GM10847 (cell line): Measurements from ENCODE around the gene MRGPRD.

Source experiments
- POLR2A ChIP-seq: IDR thresholded peaks from 2 replicates; pipeline ENCODE4 v1.6.1; 2011; ENCODE audit not compliant: insufficient read length; ENCODE audit errors: extremely low read depth

Gene MRGPRD

DNA sequence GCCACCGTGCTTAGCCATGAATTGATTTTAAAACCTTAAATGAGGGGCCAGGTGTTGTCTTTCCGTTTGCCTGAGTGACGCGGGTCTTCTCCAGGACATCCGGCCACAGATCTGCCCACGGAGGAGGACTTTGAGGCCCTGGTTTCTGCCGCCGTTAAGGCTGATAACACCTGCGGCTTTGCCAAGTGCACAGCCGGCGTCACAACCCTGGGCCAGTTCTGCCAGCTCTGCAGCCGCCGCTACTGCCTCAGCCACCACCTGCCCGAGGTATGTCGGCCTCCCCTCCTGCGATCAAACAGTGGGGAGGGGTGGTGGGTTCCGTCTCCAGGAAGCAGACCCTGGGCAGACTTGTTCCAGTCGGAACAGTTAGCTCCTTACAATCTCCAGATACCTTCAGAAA lies 42.7 kb downstream of the MRGPRD start:
- TF ChIP-seq POLR2A, result no peak

DNA sequence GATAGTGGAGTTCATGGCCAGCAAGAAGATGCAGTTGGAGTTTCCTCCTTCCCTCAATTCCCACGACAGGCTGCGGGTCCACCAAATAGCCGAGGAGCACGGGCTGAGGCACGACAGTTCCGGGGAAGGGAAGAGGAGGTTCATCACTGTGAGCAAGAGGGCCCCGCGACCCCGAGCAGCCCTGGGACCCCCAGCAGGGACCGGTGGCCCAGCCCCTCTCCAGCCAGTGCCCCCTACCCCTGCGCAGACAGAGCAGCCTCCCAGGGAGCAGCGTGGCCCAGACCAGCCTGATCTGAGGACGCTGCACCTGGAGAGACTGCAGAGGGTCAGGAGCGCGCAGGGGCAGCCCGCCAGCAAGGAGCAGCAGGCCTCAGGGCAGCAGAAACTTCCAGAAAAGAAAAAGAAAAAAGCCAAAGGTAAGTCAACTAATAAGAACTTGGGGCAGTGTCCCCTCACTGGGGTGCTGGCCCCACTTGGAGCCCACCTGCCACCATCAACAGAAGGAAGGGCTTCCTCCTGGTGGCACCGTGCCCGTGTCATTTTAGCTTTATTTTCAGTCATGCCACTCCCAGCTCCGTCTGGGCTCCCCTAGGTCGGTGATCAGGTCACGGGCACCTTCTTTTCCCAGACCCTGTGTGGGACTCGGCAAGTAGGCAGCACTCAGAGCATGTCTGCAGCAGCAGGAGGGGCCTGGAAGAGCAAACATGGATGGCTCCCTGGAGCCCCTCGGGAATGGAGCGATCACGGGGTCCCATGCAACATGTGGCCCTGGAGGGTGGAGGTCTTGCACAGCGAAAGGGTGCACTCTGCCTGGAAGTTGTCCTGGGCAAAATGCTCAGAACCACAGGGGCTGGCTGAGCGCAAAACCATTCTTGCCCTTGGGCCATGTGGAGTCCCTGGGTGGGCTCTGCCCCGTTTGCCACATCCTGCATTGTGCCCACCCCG lies 43.8 kb downstream of the MRGPRD start:
- TF ChIP-seq POLR2A, result no peak

DNA sequence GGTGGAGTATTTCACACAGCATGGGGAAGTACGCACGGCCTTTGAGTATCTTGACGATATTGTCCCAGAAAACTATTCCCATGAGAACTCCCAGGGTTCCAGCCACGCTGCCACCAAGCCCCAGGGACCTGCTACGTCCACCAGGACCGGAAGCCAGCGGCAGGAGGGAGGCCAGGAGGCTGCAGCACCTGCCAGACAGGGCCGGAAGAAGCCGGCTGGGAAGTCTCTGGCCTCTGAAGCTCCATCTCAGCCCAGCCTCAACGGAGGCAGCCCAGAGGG lies 44.5 kb downstream of the MRGPRD start:
- TF ChIP-seq POLR2A, result no peak

DNA sequence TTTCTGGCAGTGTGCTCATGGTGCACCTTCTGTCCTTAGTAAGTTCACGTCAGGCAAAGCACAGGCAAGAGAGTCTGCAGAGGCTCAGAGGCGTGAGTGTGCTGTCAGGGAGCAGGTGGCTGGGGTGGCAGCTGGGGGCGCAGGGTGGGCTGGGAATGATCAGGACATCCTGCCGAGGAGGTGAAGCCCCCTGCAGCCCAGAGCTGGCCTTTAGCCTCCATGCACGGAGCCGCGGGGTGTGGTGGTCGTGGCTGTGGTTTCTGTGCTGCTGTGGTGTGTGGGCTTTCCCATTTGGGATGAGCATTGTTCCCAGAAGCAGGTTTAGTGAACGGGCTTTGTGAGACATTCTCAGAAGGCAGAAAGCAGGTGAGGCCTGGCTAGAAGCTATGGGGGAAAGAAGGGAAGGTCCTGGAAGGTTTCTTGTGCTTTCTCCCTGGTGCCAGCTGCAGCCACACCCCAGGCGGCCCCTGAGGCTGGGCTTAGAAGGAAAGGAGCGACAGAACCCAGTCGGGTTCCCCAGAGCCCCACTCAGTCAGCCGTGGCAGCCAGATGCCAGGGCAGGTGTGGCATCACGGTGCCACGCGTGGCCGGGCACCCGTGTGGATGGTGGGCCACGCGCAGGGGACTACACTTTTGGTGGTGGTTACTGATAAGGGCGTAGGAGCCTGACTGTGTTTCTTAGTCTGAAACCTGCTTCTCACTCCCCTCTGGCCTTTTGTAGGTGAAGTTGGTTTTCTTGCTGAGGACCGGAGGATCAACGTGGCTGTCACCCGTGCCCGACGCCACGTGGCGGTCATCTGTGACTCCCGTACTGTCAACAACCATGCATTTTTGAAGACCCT lies 45.0 kb downstream of the MRGPRD start:
- no peak for TF ChIP-seq POLR2A

DNA sequence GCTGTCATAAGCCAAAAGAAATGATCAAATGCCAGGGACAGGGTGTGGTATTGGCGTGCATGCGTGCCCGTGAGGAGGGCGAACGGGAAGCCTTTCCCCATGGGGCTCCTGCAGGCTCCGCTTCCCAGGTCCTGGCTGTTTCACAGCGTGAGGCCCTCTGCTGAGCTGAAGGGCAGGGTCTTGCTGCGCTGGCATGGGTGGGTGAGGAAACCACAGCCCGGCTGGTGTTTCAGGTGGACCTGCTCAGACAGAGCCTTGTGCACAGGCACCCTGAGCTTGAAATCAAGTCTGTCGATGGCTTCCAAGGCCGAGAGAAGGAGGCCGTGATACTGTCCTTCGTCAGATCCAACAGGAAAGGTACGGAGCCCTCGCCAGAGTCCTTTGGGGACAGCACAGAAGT lies 45.7 kb downstream of the MRGPRD start:
- no peak for TF ChIP-seq POLR2A

DNA sequence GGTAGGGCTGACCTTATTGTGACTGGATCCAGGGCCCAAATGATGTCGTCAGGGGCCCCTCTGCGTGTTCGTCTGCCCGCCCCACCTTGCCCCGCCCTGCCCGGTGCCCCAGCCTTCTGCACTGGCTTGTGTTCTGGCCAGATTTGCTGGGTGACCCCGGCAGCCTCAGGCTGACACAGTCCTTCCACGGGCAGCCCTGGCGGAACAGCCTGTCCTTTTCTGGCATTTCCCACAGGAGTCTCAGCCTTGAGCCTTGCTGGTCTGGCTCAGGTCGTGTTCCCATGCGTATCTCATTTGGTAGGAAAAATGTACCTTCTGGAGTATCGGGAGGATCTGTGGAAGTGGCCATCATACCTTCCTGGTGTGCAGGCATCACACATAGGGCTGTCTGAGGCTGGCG lies 46.1 kb downstream of the MRGPRD start:
- TF ChIP-seq POLR2A, result no peak

DNA sequence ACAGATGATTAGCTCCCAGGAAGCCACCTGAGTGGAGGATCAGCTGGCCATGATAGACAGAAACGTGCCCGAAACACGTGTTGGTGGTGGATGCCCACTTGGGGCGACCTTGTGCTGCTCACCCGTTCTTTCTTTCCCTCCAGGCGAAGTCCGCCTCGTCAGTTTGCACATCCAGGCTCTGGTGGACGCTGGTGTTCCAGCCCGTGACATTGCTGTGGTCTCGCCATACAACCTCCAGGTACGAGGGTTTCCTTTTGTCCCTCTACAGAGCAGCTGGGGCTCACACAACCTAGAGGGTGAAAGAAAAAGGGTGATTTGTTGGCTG lies 46.5 kb downstream of the MRGPRD start:
- TF ChIP-seq POLR2A, result no peak

DNA sequence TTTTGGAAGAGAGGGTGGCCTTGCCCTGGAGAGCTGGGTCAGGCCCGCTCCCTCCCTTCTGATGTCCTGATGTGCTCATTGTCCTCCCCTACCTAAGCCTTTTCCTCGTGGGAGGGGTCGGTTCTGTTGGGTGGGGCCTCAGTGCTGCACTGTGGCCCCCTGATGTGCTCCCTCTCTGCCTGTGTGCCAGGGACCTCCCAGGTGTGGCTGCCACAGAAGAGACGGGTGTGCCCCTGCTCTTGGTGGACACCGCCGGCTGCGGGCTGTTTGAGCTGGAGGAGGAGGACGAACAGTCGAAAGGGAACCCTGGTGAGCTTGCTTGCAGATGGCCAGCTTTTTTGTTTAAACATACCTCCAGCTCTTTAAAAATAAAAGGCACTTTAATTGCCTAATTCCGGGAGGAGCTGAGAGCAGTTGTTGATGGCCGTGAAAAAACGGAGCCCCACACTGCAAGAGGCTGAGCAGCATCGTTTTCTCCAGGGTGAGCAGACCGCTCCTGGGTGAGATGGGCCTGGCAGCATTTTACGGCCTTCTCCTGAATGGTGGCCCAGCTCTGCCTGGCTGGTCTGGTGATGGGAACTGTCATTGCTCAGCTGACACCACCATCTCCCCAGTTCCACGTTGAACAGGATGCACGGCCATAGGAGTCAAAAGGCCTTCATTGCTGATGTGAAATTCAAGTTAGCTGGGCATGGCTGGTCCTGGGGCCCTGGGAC lies 47.0 kb downstream of the MRGPRD start:
- TF ChIP-seq POLR2A, result no peak

DNA sequence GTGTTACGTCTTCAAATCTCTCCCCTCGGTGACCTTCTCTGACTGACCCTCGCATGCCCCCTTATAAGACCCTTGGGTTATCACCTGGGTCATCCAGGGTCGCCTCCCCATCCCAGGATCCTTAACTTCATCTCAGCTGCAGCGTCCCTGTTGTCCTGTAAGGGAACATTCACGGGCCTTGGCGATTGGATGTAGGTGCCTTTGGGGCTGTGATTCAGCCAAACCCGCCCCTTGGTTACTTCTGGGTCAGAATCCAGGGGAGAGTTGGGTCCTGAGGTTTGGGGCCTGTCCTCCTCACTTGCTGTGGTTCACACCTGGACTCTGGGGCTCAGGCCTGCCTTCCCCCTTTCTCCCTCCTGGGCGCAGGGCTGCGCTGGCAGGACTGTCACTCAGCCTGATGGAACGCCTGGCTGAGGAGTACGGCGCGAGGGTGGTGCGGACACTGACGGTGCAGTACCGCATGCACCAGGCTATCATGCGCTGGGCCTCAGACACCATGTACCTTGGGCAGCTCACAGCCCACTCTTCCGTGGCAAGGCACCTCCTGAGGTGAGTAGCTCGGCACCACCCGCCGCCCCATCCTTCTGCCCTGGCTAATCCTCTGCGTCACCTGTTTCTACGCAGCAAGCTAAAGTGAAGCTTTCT lies 47.7 kb downstream of the MRGPRD start:
- TF ChIP-seq POLR2A, result no peak

DNA sequence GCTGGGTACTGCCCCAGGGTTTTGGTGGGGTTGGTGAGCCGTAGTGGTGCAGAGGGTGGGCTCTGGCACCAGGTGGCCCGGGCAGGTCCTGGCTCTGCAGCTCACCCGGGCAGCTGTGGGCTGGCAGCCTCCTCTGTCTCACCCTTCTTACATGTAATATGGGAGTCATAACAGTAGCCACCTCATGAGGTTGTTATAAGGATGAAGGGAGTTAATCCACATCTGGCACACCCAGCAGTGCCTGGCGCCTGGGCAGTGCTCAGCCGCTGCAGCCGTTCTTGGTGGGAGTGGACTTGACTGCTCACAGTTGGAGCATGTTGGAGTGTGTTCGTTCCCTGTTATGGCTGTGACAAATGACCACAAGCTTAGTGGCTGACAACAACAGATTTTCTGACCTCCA lies 48.4 kb downstream of the MRGPRD start:
- no peak for TF ChIP-seq POLR2A

DNA sequence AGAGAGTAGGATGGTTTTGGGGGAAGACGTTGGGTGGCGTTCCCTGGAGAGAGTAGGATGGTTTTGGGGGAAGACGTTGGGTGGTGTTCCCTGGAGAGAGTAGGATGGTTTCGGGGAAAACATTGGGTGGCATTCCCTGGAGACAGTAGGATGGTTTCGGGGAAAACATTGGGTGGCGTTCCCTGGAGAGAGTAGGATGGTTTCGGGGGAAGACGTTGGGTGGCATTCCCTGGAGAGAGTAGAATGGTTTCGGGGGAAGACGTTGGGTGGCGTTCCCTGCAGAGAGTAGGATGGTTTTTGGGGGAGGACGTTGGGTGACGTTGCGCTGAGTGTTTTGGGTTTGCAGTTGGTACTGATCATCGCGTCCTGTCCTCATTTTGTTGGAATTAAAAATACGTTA lies 48.9 kb downstream of the MRGPRD start:
- no peak for TF ChIP-seq POLR2A

DNA sequence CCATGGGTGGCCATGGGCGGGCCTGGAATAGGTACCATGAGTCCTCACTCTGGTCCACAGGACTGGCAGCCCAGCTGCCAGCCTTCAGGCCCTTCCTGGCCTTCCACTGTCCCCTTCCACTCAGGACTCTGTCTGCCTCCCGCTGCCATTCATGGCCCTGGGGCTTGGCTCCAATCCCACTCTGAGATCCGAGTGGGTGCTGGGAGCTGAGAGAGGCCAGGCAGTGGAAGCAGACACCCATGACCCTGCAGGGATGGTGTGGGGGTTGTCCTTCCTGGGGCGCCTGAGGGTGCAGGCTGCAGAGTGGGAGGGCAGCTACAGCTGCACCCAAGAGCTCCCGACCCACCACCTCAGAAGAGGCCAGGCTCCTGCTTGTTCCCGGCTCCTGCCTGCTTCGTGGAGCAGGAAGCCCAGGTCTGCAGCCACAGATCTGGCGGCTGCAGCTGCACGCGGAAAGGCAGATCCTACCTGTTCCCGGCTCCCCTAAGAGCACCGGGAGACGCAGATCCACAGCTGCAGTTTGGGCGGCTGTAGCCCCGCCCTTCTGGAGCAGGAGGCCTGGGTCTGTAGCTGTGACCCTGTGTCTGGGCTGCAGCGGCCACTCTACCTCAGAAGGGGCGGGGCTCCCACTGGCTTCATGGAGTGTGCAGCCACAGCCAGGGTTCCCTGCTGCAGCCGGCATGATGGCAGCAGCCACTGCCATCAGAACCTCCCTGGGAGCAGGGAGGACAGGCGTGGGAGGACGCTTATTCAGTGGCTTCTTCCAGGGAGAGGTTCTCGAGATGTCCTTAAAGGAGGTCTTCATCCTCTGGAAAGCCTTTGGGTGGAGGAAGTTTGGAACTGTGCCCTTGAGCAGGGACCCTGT lies 49.6 kb downstream of the MRGPRD start:
- TF ChIP-seq POLR2A, result no peak
